K562 (cell line): ENCODE data around the gene CTIF. TPM values are rescaled to one million over a fixed set of nuclear protein-coding genes. Genes with fewer than 3 reads are reported as not detected.

Source experiments
- ATF7 ChIP-seq: fragments of 450-650 bp; IDR thresholded peaks from 2 replicates; pipeline ENCODE4 v1.7.1; 2014; ENCODE audit warnings: mild to moderate bottlenecking, moderate library complexity
- BRD9 ChIP-seq: fragments of 450-650 bp; IDR thresholded peaks from 2 replicates; pipeline ENCODE4 v1.6.1; 2018; ENCODE audit warnings: low read depth; ENCODE audit not compliant: partially characterized antibody
- ETV1 ChIP-seq: fragments of 450-650 bp; conservative IDR thresholded peaks from 2 replicates; pipeline ENCODE4 v1.6.1; 2016; ENCODE audit warnings: missing genetic modification characterization, control low read depth, low read depth, missing compliant biosample characterization
- HDAC2 ChIP-seq: fragments of 450-650 bp; IDR thresholded peaks from 2 replicates; pipeline ENCODE4 v1.6.1; 2016; ENCODE audit warnings: mild to moderate bottlenecking
- KAT8 ChIP-seq: fragments of 450-650 bp; IDR thresholded peaks from 2 replicates; pipeline ENCODE4 v1.6.1; 2016; ENCODE audit warnings: low read depth, mild to moderate bottlenecking
- KHSRP ChIP-seq: fragments of 450-650 bp; IDR thresholded peaks from 2 replicates; pipeline ENCODE4 v1.6.1; 2017
- LEF1 ChIP-seq: fragments of 450-650 bp; IDR thresholded peaks from 2 replicates; pipeline ENCODE4 v1.6.1; 2016; ENCODE audit warnings: mild to moderate bottlenecking
- MED1 ChIP-seq: sonication (generic); formaldehyde crosslinking; IDR thresholded peaks from 2 replicates; pipeline ENCODE4 v1.8.1; 2023; ENCODE audit warnings: missing genetic modification reagents, borderline replicate concordance
- NBN ChIP-seq: fragments of 450-650 bp; IDR thresholded peaks from 2 replicates; pipeline ENCODE4 v1.6.1; 2016; ENCODE audit warnings: low read depth, mild to moderate bottlenecking
- PREB ChIP-seq: sonication (generic); formaldehyde crosslinking; IDR thresholded peaks from 2 replicates; pipeline ENCODE4 v1.8.1; 2023; ENCODE audit warnings: mild to moderate bottlenecking, missing genetic modification reagents
- RBM15 ChIP-seq: fragments of 200-400 bp; formaldehyde crosslinking; IDR thresholded peaks from 2 replicates; pipeline ENCODE4 v1.6.1; 2018; ENCODE audit warnings: mild to moderate bottlenecking, low read length, moderate library complexity; ENCODE audit not compliant: insufficient read depth
- RCOR1 ChIP-seq, 2 experiments: IDR thresholded peaks; 2 replicates each; pipeline ENCODE4 v1.6.1; 2012; ENCODE audit warnings: low read depth in 2 of 2, low read length in 2 of 2, borderline replicate concordance in 1 of 2, improper control_type of control experiment in 1 of 2
- SRSF7 ChIP-seq: fragments of 200-400 bp; formaldehyde crosslinking; optimal IDR thresholded peaks from 2 replicates; pipeline ENCODE3; 2017; ENCODE audit warnings: mild to moderate bottlenecking, low read depth, low read length
- STAT5A ChIP-seq: IDR thresholded peaks from 2 replicates; pipeline ENCODE4 v1.6.1; 2012; ENCODE audit warnings: low read length, inconsistent platforms, borderline replicate concordance
- TSC22D4 ChIP-seq: fragments of 450-650 bp; IDR thresholded peaks from 2 replicates; pipeline ENCODE4 v1.6.1; 2016; ENCODE audit warnings: missing genetic modification characterization, missing biosample characterization, control low read depth
- XRCC5 ChIP-seq: fragments of 200-400 bp; formaldehyde crosslinking; IDR thresholded peaks from 2 replicates; pipeline ENCODE4 v1.6.1; 2017; ENCODE audit warnings: low read depth, mild to moderate bottlenecking, low read length
- ZNF175 ChIP-seq: fragments of 200-800 bp; sonication (Bioruptor generic); IDR thresholded peaks from 2 replicates; pipeline ENCODE4 v1.6.1; 2016; ENCODE audit warnings: low read depth, mild to moderate bottlenecking, missing genetic modification characterization, missing compliant biosample characterization
- ZNF561 ChIP-seq: fragments of 450-650 bp; formaldehyde crosslinking; conservative IDR thresholded peaks from 2 replicates; pipeline ENCODE4 v1.4.0; 2020; ENCODE audit warnings: mild to moderate bottlenecking, moderate library complexity
- ZNF740 ChIP-seq, 3 experiments: fragments of 200-800 bp in 1 of 3; sonication (Bioruptor generic) in 1 of 3; sonication (generic) in 1 of 3; formaldehyde crosslinking in 1 of 3; IDR thresholded peaks; 2 replicates each; pipeline versions ENCODE4 v1.6.1 to v1.8.0; 2016 to 2022; ENCODE audit warnings: mild to moderate bottlenecking in 2 of 3, missing compliant biosample characterization in 2 of 3, missing genetic modification characterization in 2 of 3, missing genetic modification reagents in 1 of 3
- ZNF766 ChIP-seq: fragments of 200-800 bp; sonication (Bioruptor generic); conservative IDR thresholded peaks from 2 replicates; pipeline ENCODE4 v1.6.1; 2016; ENCODE audit warnings: missing genetic modification characterization, missing compliant biosample characterization
- ZNF830 ChIP-seq: fragments of 250-450 bp; sonication (Bioruptor Pico); IDR thresholded peaks from 2 replicates; pipeline ENCODE4 v1.5.0; 2021; ENCODE audit warnings: mild to moderate bottlenecking
- polyA plus RNA-seq, 8 experiments: library from polyadenylated mRNA; depleted of rRNA in 4 of 8; stranded (reverse) in 5 of 8; unstranded in 3 of 8; fragments of >200 nt; fragmentation: Nextera tagmentation in 2 of 8; fragmentation: Illumina TruSeq in 1 of 8; extraction: Ambion mirVana in 2 of 8; extraction: Trizol in 1 of 8; gene quantifications; 2 replicates each; pipeline versions ENCODE4 v1.2.1 to v1.2.3, GENCODE V29; 2011 to 2014; ENCODE audit warnings: inconsistent platforms in 1 of 8, missing spikeins in 1 of 8
- total RNA-seq, 7 experiments: library from RNA; depleted of rRNA in 6 of 7; stranded (reverse); fragments of >200 nt in 6 of 7; fragmentation: Illumina TruSeq in 2 of 7; extraction: Trizol in 2 of 7; gene quantifications; 2 replicates each; pipeline versions ENCODE4 v1.2.1 to v1.2.3, GENCODE V29; 2011 to 2021; ENCODE audit warnings: low replicate concordance in 1 of 7
- TF ChIP-seq, protein P1 (sequence below): fragments of 450-650 bp; IDR thresholded peaks from 2 replicates; pipeline ENCODE4 v1.7.1; 2018; ENCODE audit warnings: mild to moderate bottlenecking, low read depth; ENCODE audit not compliant: partially characterized antibody
- TF ChIP-seq, protein P2 (sequence below): fragments of 200-800 bp; sonication (Bioruptor generic); IDR thresholded peaks from 2 replicates; pipeline ENCODE4 v1.6.1; 2017; ENCODE audit warnings: missing genetic modification characterization, missing compliant biosample characterization

The CTIF gene
- total and polyA plus RNA-seq, 9 of the 15 experiments (the other 6 are each of a cell fraction or from before 2014, with no cell fraction given): 0.17 to 11.5 (median 2.2) TPM

- TF ChIP-seq ZNF766 (peak; percentile 55; the same call in 1 of the 2 replicates), BRD9 (no peak), ZNF830 (CRISPR knock-in tag) (no peak), ATF7 (peak; percentile 27; the same call in 1 of the 2 replicates), HDAC2 (peak; percentile 53; the same call in 1 of the 2 replicates), ZNF561 (CRISPR knock-in tag) (no peak), LEF1 (peak; percentile 58; the same call in 1 of the 2 replicates), MED1 (CRISPR knock-in tag) (no peak), NBN (no peak), ZNF740 (CRISPR knock-in tag; IDR thresholded peaks at IDR 0.05) (no peak), ZNF740 (tag; IDR thresholded peaks at IDR 0.05) (no peak), RCOR1 (IDR thresholded peaks at IDR 0.05; ENCODE audit: borderline replicate concordance in 1 of 2, low read depth in 2 of 2, low read length in 2 of 2) (peak in 1 of 2 experiments; percentile 89; a peak in 2 of 4 replicates), STAT5A (peak; percentile 56), KAT8 (no peak), RBM15 (no peak), ZNF175 (CRISPR knock-in tag) (peak; percentile 82; the same call in 1 of the 2 replicates), ETV1 (0 out of 2 replicates have a peak, but pooled peaks have one; percentile 13), SRSF7 (no peak), XRCC5 (no peak), PREB (CRISPR knock-in tag) (no peak), TSC22D4 (tag) (no peak), KHSRP (no peak)
- TF ChIP-seq, protein P1, sequence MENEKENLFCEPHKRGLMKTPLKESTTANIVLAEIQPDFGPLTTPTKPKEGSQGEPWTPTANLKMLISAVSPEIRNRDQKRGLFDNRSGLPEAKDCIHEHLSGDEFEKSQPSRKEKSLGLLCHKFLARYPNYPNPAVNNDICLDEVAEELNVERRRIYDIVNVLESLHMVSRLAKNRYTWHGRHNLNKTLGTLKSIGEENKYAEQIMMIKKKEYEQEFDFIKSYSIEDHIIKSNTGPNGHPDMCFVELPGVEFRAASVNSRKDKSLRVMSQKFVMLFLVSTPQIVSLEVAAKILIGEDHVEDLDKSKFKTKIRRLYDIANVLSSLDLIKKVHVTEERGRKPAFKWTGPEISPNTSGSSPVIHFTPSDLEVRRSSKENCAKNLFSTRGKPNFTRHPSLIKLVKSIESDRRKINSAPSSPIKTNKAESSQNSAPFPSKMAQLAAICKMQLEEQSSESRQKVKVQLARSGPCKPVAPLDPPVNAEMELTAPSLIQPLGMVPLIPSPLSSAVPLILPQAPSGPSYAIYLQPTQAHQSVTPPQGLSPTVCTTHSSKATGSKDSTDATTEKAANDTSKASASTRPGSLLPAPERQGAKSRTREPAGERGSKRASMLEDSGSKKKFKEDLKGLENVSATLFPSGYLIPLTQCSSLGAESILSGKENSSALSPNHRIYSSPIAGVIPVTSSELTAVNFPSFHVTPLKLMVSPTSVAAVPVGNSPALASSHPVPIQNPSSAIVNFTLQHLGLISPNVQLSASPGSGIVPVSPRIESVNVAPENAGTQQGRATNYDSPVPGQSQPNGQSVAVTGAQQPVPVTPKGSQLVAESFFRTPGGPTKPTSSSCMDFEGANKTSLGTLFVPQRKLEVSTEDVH: no peak
- TF ChIP-seq, protein P2, sequence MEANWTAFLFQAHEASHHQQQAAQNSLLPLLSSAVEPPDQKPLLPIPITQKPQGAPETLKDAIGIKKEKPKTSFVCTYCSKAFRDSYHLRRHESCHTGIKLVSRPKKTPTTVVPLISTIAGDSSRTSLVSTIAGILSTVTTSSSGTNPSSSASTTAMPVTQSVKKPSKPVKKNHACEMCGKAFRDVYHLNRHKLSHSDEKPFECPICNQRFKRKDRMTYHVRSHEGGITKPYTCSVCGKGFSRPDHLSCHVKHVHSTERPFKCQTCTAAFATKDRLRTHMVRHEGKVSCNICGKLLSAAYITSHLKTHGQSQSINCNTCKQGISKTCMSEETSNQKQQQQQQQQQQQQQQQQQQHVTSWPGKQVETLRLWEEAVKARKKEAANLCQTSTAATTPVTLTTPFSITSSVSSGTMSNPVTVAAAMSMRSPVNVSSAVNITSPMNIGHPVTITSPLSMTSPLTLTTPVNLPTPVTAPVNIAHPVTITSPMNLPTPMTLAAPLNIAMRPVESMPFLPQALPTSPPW (CRISPR knock-in tag): peak; percentile 83
These were observed 181.3 kb downstream of the CTIF start (continued) for GRCh38 chr18:48719974-48720654.
